ENCODE data around the gene TRMT2A.

Gene TRMT2A

GRCh38 chr22:20112623-20113511 is 4.2 kb downstream of the TRMT2A start:
- Histone ChIP-seq H3K9ac (ENCODE audit: low read depth, low read length) (peak overlapping the region; percentile 32; the same call in 1 of the 2 replicates), H3K4me1 (ENCODE audit: insufficient read depth, low read length) (peaks cover 47% of the 10 kb centered on the region), H2AFZ (ENCODE audit: low read depth, low read length) (no peak overlapping the region), H3K36me3 (ENCODE audit: insufficient read depth, low read length) (peaks cover 87% of the 10 kb centered on the region), H3K27me3 (ENCODE audit: insufficient read depth, low read length, poor library complexity) (no peaks in the 10 kb centered on the region), H3K27ac (ENCODE audit: low read length) (no peak overlapping the region), H4K20me1 (ENCODE audit: insufficient read depth, low read length) (peaks cover 76% of the 10 kb centered on the region), H3K79me2 (ENCODE audit: insufficient read depth, low read length) (peaks cover 49% of the 10 kb centered on the region), H3K9me3 (ENCODE audit: insufficient read depth, low read length, severe bottlenecking) (no peaks in the 10 kb centered on the region), H3K4me2 (ENCODE audit: insufficient read depth, low read length) (0 out of 2 replicates have a peak overlapping the region, but pooled peaks have one; percentile 23), H3K4me3 (ENCODE audit: low read depth in 1 of 2, low read length in 2 of 2) (no peak overlapping the region)
- no peak for TF ChIP-seq EZH2 (IDR thresholded peaks at IDR 0.05; ENCODE audit: borderline replicate concordance, low read depth, low read length, severe bottlenecking)
- TF ChIP-seq, protein P1, sequence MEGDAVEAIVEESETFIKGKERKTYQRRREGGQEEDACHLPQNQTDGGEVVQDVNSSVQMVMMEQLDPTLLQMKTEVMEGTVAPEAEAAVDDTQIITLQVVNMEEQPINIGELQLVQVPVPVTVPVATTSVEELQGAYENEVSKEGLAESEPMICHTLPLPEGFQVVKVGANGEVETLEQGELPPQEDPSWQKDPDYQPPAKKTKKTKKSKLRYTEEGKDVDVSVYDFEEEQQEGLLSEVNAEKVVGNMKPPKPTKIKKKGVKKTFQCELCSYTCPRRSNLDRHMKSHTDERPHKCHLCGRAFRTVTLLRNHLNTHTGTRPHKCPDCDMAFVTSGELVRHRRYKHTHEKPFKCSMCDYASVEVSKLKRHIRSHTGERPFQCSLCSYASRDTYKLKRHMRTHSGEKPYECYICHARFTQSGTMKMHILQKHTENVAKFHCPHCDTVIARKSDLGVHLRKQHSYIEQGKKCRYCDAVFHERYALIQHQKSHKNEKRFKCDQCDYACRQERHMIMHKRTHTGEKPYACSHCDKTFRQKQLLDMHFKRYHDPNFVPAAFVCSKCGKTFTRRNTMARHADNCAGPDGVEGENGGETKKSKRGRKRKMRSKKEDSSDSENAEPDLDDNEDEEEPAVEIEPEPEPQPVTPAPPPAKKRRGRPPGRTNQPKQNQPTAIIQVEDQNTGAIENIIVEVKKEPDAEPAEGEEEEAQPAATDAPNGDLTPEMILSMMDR (IDR thresholded peaks at IDR 0.05; ENCODE audit: borderline replicate concordance, extremely low read depth, low read length, poor library complexity, severe bottlenecking): no peak
- DNase-seq: no peak
- no peak for ATAC-seq (ENCODE audit: insufficient read depth, low read depth)

DNA sequence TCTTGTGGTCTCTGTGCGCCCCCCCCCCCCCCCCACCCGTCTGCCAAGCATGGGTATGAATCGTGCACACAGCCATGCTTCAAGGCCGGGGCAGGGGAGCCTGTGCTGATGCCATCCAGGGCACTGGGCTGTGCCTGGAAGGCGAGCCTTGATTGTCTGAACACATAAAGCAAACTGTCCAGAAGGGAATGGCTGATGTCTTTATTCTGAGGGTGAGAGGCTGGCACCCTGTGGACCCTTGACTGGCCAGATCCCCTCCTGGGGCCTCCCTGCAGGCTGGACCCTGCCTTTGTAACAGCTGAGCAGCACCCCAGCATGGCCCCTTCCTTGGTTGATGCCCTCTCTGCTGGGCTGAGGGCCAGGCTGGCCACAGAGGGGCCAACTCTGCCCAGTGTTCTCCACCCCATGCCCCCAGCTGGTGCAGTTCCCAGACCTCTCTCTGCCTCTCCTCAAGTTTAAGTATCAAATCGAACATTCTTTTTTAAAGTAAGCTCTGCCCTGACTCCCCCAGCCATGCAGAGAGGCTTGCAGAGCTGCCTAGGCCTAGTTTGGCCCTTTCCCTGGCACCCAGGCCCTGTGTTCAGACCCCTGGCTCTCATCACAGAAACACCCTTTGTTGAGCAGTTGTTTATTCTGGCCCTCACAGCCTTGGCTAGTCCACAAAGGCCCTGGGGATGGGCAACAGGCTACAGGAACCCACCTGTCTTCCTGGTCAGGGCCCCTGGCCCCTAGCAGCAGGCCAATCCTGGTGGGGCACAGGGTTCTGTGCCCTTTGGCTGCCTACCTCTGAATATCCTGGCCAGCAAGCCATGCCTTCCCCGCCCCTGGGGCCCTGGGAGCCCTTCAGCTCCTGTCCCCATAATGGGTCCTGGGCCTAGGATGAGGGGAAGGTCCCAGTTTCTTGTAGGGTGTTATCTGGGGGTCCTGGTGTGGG is 5.1 kb downstream of the TRMT2A start:
- ATAC-seq (ENCODE audit: insufficient read depth, low read depth) (peak; percentile 56), DNase-seq (no peak)
- H3K9ac ChIP-seq (ENCODE audit: low read depth, low read length): peak overlapping the region; percentile 32; the same call in 1 of the 2 replicates
- H3K27ac ChIP-seq (ENCODE audit: low read length): peak overlapping the region; percentile 66; the same call in 1 of the 2 replicates
- H3K9me3 ChIP-seq (ENCODE audit: insufficient read depth, low read length, severe bottlenecking): no peaks in the 10 kb centered on the region
- H4K20me1 ChIP-seq (ENCODE audit: insufficient read depth, low read length): peaks cover 83% of the 10 kb centered on the region
- H3K4me3 ChIP-seq (ENCODE audit: low read depth in 1 of 2, low read length in 2 of 2): no peak overlapping the region
- no peak overlapping the region for H2AFZ ChIP-seq (ENCODE audit: low read depth, low read length)
- H3K4me2 ChIP-seq (ENCODE audit: insufficient read depth, low read length): no peak overlapping the region
- TF ChIP-seq, protein P1 (IDR thresholded peaks at IDR 0.05; ENCODE audit: borderline replicate concordance, extremely low read depth, low read length, poor library complexity, severe bottlenecking): no peak
- no peak for TF ChIP-seq EZH2 (IDR thresholded peaks at IDR 0.05; ENCODE audit: borderline replicate concordance, low read depth, low read length, severe bottlenecking)
- peaks cover 94% of the 10 kb centered on the region for H3K36me3 ChIP-seq (ENCODE audit: insufficient read depth, low read length)
- H3K27me3 ChIP-seq (ENCODE audit: insufficient read depth, low read length, poor library complexity): no peaks in the 10 kb centered on the region
- peaks cover 47% of the 10 kb centered on the region for H3K4me1 ChIP-seq (ENCODE audit: insufficient read depth, low read length)
- H3K79me2 ChIP-seq (ENCODE audit: insufficient read depth, low read length): peaks cover 49% of the 10 kb centered on the region

DNA sequence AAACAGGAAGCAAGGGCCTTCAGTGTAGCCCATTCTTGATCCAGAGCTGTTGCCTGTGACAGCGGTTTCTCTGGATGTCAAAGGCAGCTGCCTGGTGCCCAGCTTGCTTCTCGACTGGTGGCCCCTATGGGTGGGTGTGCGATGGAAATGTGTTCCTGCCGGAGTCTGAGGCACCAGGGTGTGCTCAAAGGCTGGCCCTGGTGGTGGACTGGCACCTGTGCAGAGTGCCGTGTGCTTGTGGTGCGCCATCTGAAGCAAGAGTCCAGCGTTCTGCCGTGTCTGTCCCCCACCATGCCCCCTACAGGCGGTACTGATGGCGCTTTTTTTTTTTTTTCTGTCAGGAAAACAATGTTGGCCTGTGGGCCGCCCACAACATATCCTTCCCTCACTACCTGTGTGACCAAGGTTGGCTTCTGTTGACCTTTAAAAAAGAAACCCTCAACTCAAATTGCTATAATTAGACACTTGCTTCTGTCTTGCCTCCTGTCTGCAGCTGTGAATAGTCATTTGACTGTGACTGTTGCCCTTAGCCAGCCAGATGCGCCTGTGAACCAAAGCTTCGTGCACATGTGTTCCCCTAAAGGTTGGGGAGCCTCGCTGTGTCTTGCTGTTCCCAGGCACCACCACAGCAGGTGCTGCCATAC is 5.9 kb downstream of the TRMT2A start:
- Histone ChIP-seq H2AFZ (ENCODE audit: low read depth, low read length) (no peak overlapping the region), H3K4me3 (ENCODE audit: low read depth in 1 of 2, low read length in 2 of 2) (no peak overlapping the region), H3K4me2 (ENCODE audit: insufficient read depth, low read length) (no peak overlapping the region), H3K79me2 (ENCODE audit: insufficient read depth, low read length) (peaks cover 48% of the 10 kb centered on the region), H3K9me3 (ENCODE audit: insufficient read depth, low read length, severe bottlenecking) (no peaks in the 10 kb centered on the region), H4K20me1 (ENCODE audit: insufficient read depth, low read length) (peaks cover 91% of the 10 kb centered on the region), H3K36me3 (ENCODE audit: insufficient read depth, low read length) (peaks cover 99% of the 10 kb centered on the region), H3K27ac (ENCODE audit: low read length) (peak overlapping the region; percentile 70; the same call in 1 of the 2 replicates), H3K4me1 (ENCODE audit: insufficient read depth, low read length) (peaks cover 44% of the 10 kb centered on the region), H3K27me3 (ENCODE audit: insufficient read depth, low read length, poor library complexity) (no peaks in the 10 kb centered on the region), H3K9ac (ENCODE audit: low read depth, low read length) (peak overlapping the region; percentile 13; the same call in 1 of the 2 replicates)
- ATAC-seq (ENCODE audit: insufficient read depth, low read depth) (peak; percentile 60), DNase-seq (peak; percentile 75)
- TF ChIP-seq EZH2 (IDR thresholded peaks at IDR 0.05; ENCODE audit: borderline replicate concordance, low read depth, low read length, severe bottlenecking): no peak
- TF ChIP-seq, protein P1 (IDR thresholded peaks at IDR 0.05; ENCODE audit: borderline replicate concordance, extremely low read depth, low read length, poor library complexity, severe bottlenecking): peak; percentile 57
